Esophagus squamous epithelium (tissue), 5 donors: ENCODE results near the gene SPATA25. TPM values are rescaled to one million over a fixed set of nuclear protein-coding genes. Genes with fewer than 3 reads are reported as not detected.

Experiments
- DNase-seq: peaks from one replicate; lab custom pipeline; 2025; lab: John Stamatoyannopoulos, UW
- H3K27ac ChIP-seq, 4 donors: fragments of 200-600 bp; sonication (generic); one replicate each; pipeline ENCODE4 v1.5.1; 2016 to 2019; ENCODE audit warnings: mild to moderate bottlenecking in 1 of 4
- H3K27me3 ChIP-seq, 4 donors: fragments of 200-600 bp; sonication (generic); 1 replicate in 3 of 4; 2 replicates in 1 of 4; pipeline versions ENCODE4 v1.5.1 to v1.6.0; 2017 to 2021; ENCODE audit warnings: antibody characterized with exemption in 1 of 4
- H3K36me3 ChIP-seq, 3 donors: fragments of 200-600 bp; sonication (generic); one replicate each; pipeline ENCODE4 v1.5.1; 2016 to 2019
- H3K4me1 ChIP-seq, 3 donors: fragments of 200-600 bp; sonication (generic); one replicate each; pipeline ENCODE4 v1.5.1; 2017 to 2019
- H3K4me3 ChIP-seq, 4 donors: fragments of 200-600 bp; sonication (generic); 1 replicate in 3 of 4; 2 replicates in 1 of 4; pipeline ENCODE4 v1.5.1; 2016 to 2019; ENCODE audit warnings: mild to moderate bottlenecking in 2 of 4, moderate library complexity in 1 of 4
- H3K9me3 ChIP-seq, 3 donors: fragments of 200-600 bp; sonication (generic); one replicate each; pipeline ENCODE4 v1.5.1; 2016 to 2019
- CTCF ChIP-seq, 6 experiments: fragments of 450-650 bp in 4 of 6; fragments of 200-600 bp in 2 of 6; sonication (generic) in 2 of 6; IDR thresholded peaks; one replicate each; pipeline ENCODE4 v1.5.1; 2016 to 2019; ENCODE audit warnings: antibody characterized with exemption in 6 of 6, mild to moderate bottlenecking in 4 of 6, moderate library complexity in 4 of 6
- POLR2A ChIP-seq, 4 donors: fragments of 450-650 bp; IDR thresholded peaks; one replicate each; pipeline ENCODE4 v1.6.1; 2017; ENCODE audit warnings: antibody characterized with exemption in 4 of 4, mild to moderate bottlenecking in 4 of 4, moderate library complexity in 3 of 4
- WGBS, 2 donors: methylation state at CpG; one replicate each; pipeline ENCODE4 v1.1.5; 2018; 5-methylcytosine and 5-hydroxymethylcytosine counted together
- intact Hi-C: fragments of 100-400 bp; cut with DNase I; formaldehyde crosslinking; loops from one replicate; pipeline ENCODE4 v1.15.0; 2022
- total RNA-seq, 4 donors: library from RNA; depleted of rRNA; stranded (reverse); fragments of >200 nt; gene quantifications; one replicate each; pipeline ENCODE4 v1.1.0, GENCODE V29; 2016
- donor health status: DM: yes; HTN: yes; CAD: no.

The SPATA25 gene
- total RNA-seq, 4 donors from 2014 or later: 1.1 to 1.3 TPM; not detected in 2

GRCh38 chr20:45911486-45912343, 24.3 kb upstream of the SPATA25 start, which contains the start of gene PLTP:
Gene PLTP (minus strand): TSS chr20:45912155. CDS start chr20:45911452, 703 bp downstream.
- H3K4me3 ChIP-seq: peak within 1 kb of the TSS; percentile 41 to 79 (median 54)
- H3K9me3 ChIP-seq: no peaks in the 10 kb centered on the region
- peak within 1 kb of the TSS; percentile 80 to 93 (median 86) for H3K27ac ChIP-seq
- H3K27me3 ChIP-seq: no peaks in the 10 kb centered on the region
- H3K4me1 ChIP-seq: peaks cover 0 to 46% (median 25%) of the 10 kb centered on the region in 3 donors
- peaks cover 0 to 18% (median 0%) of the 10 kb centered on the region in 3 donors for H3K36me3 ChIP-seq
- 0% methylated on average over 3 of the region's 58 CpGs for WGBS, 2 donors
- DNase-seq: no peak
- TF ChIP-seq POLR2A (IDR thresholded peaks at IDR 0.05): peak in 2 of 4 donors; percentile 66 to 74
- TF ChIP-seq CTCF (IDR thresholded peaks at IDR 0.05): no peak
- intact Hi-C loops: no loop called here

- peak overlapping the region; percentile 80 to 93 (median 86) for H3K27ac ChIP-seq
- H3K4me1 ChIP-seq: peaks cover 0 to 46% (median 25%) of the 10 kb centered on the region in 3 donors
- H3K27me3 ChIP-seq: no peaks in the 10 kb centered on the region
- no peak for TF ChIP-seq CTCF (IDR thresholded peaks at IDR 0.05)
- peak in 2 of 4 donors; percentile 43 to 78 for TF ChIP-seq POLR2A (IDR thresholded peaks at IDR 0.05)
- 4 to 6% methylated on average over 21 to 28 of the region's 43 CpGs for whole genome bisulfite sequencing, 2 donors
- H3K4me3 ChIP-seq: peak overlapping the region; percentile 41 to 79 (median 54)
- DNase-seq: peak; percentile 93
- peaks cover 0 to 26% (median 0%) of the 10 kb centered on the region in 3 donors for H3K36me3 ChIP-seq
- H3K9me3 ChIP-seq: no peaks in the 10 kb centered on the region
- intact Hi-C loops: no loop called here
Observed at GRCh38 chr20:45910670-45911485, 23.5 kb upstream of the SPATA25 start.

- TF ChIP-seq POLR2A (IDR thresholded peaks at IDR 0.05) (no peak), CTCF (IDR thresholded peaks at IDR 0.05) (no peak)
- peak overlapping the region; percentile 55 to 93 (median 86) for H3K27ac ChIP-seq
- no peak for DNase-seq
- peaks cover 0 to 46% (median 25%) of the 10 kb centered on the region in 3 donors for H3K4me1 ChIP-seq
- intact Hi-C loops: no loop called here
- H3K27me3 ChIP-seq: no peaks in the 10 kb centered on the region
- H3K4me3 ChIP-seq: peak overlapping the region in 2 of 4 donors; percentile 51 to 79
- no peaks in the 10 kb centered on the region for H3K9me3 ChIP-seq
- H3K36me3 ChIP-seq: peaks cover 0 to 34% (median 0%) of the 10 kb centered on the region in 3 donors
- WGBS, 2 donors: 80 to 84% methylated on average over 17 to 20 of the region's 22 CpGs
Observed at GRCh38 chr20:45909817-45910669, 22.6 kb upstream of the SPATA25 start.

- no peak for DNase-seq
- TF ChIP-seq POLR2A (IDR thresholded peaks at IDR 0.05) (no peak), CTCF (IDR thresholded peaks at IDR 0.05) (no peak)
- H3K36me3 ChIP-seq: peaks cover 0 to 41% (median 5%) of the 10 kb centered on the region in 3 donors
Observed at GRCh38 chr20:45909336-45909808, 21.9 kb upstream of the SPATA25 start.

More at GRCh38 chr20:45909336-45909808, 21.9 kb upstream of the SPATA25 start:
- Histone ChIP-seq H3K27ac (peak overlapping the region in 1 of 4 donors; percentile 93), H3K9me3 (no peaks in the 10 kb centered on the region), H3K4me1 (peaks cover 0 to 43% (median 25%) of the 10 kb centered on the region in 3 donors), H3K27me3 (no peaks in the 10 kb centered on the region), H3K4me3 (peak overlapping the region in 1 of 4 donors; percentile 79)
- WGBS, 2 donors: 84 to 94% methylated on average over 12 of the region's 12 CpGs
- intact Hi-C loops: no loop called here
